Erythroblast (primary cell): ENCODE data around the gene MMP19.
"Not testable (repeated sequence)": the region's sequence is repeated elsewhere in the genome, so short reads cannot be mapped to it uniquely, and the experiment has no call there.

Source experiments
- GATA1 ChIP-seq: IDR thresholded peaks from 2 replicates; pipeline ENCODE4 v1.6.1; 2011; ENCODE audit warnings: low read depth, mild to moderate bottlenecking, control low read depth, low read length, moderate library complexity
- POLR2A ChIP-seq: IDR thresholded peaks from 2 replicates; pipeline ENCODE4 v1.6.1; 2011; ENCODE audit warnings: mild to moderate bottlenecking, low read length

DNA sequence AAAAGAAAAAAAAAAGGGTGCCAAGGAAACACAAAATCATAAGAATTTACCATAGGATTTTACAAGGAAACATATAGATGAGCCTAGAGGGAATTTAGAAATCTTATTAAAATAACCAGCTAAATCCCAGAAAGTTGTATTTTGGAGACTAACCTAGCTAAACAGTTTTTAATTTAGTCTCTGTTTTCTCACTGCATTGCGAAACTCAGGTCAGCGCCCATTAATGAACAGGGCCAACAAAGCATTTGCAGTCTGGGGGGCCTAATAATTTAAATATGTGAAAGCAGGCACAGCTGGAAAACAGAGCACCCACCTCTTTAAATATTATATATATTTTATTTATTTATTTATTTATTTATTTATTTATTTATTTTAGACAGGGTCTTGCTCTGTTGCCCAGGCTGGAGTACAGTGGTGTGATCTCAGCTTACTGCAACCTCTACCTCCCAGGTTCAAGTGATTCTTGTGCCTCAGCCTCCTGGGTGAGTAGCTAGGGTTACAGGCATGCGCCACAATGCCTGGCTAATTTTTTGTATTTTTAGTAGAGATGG lies 23.8 kb upstream of the MMP19 start:
- not testable (repeated sequence) for TF ChIP-seq POLR2A, GATA1
